Activated CD4-positive, alpha-beta T cell treated with anti-CD3 and anti-CD28 coated beads, Interleukin-2, Interleukin-6, amounts not matched to agents 100 ng/mL and 50 ng/mL, durations not matched to agents 16 hours and 8 hours (primary cell): Measurements from ENCODE around the gene ANO3.
"Not testable (repeated sequence)": the region's sequence is repeated elsewhere in the genome, so short reads cannot be mapped to it uniquely, and the experiment has no call there.

Experiments used
- DNase-seq: peaks from one replicate; pipeline ENCODE4 v3.0.0-alpha.2; 2020

ANO3 gene

GRCh38 chr11:26579683-26580082, 247.8 kb downstream of the ANO3 start:
- DNase-seq: no peak

- no peak for DNase-seq
These were observed 249.0 kb downstream of the ANO3 start for GRCh38 chr11:26580929-26581328.

- DNase-seq: no peak
These were observed 251.6 kb downstream of the ANO3 start for GRCh38 chr11:26583550-26583949.

- no peak for DNase-seq
These were observed 252.9 kb downstream of the ANO3 start for GRCh38 chr11:26584818-26585217.

- no peak for DNase-seq
These were observed 255.1 kb downstream of the ANO3 start for GRCh38 chr11:26587073-26587472.

- DNase-seq: no peak
These were observed 261.8 kb downstream of the ANO3 start for GRCh38 chr11:26593691-26594090.

- not testable (repeated sequence) for DNase-seq
These were observed 263.4 kb downstream of the ANO3 start for GRCh38 chr11:26595207-26595865.

GRCh38 chr11:26597049-26597689, 265.2 kb downstream of the ANO3 start:
- not testable (repeated sequence) for DNase-seq

- no peak for DNase-seq
These were observed 266.0 kb downstream of the ANO3 start for GRCh38 chr11:26597899-26598298.

GRCh38 chr11:26599425-26599824, 267.5 kb downstream of the ANO3 start:
- no peak for DNase-seq

GRCh38 chr11:26599876-26600434, 268.0 kb downstream of the ANO3 start:
- DNase-seq: no peak

GRCh38 chr11:26607725-26608506, 276.0 kb downstream of the ANO3 start:
- no peak for DNase-seq

GRCh38 chr11:26608507-26609146, 276.7 kb downstream of the ANO3 start:
- DNase-seq: no peak

GRCh38 chr11:26613759-26614158, 281.8 kb downstream of the ANO3 start:
- DNase-seq: no peak

GRCh38 chr11:26618441-26618840, 286.5 kb downstream of the ANO3 start:
- DNase-seq: no peak

GRCh38 chr11:26620282-26621045, 288.5 kb downstream of the ANO3 start:
- DNase-seq: no peak

- DNase-seq: no peak
These were observed 289.2 kb downstream of the ANO3 start for GRCh38 chr11:26621132-26621531.

GRCh38 chr11:26622181-26622580, 290.3 kb downstream of the ANO3 start:
- DNase-seq: no peak

- DNase-seq: no peak
These were observed 291.2 kb downstream of the ANO3 start for GRCh38 chr11:26623076-26623659.

GRCh38 chr11:26626346-26626745, 294.4 kb downstream of the ANO3 start:
- DNase-seq: no peak

GRCh38 chr11:26632691-26633159, 300.8 kb downstream of the ANO3 start:
- no peak for DNase-seq

GRCh38 chr11:26643314-26643713, 311.4 kb downstream of the ANO3 start:
- DNase-seq: not testable (repeated sequence)
